Thyroid gland (tissue), 4 donors: ENCODE data around the gene NUBPL.

ENCODE experiments used
- POLR2A ChIP-seq, 2 donors: fragments of 450-650 bp; IDR thresholded peaks; one replicate each; pipeline ENCODE4 v1.6.1; 2017; ENCODE audit warnings: antibody characterized with exemption in 2 of 2, mild to moderate bottlenecking in 2 of 2, moderate library complexity in 1 of 2
- TF ChIP-seq, protein P1 (sequence below), 6 experiments: fragments of 200-600 bp in 3 of 6; fragments of 450-650 bp in 3 of 6; sonication (generic) in 3 of 6; IDR thresholded peaks; one replicate each; pipeline ENCODE4 v1.5.1; 2016 to 2019; ENCODE audit warnings: antibody characterized with exemption in 6 of 6, mild to moderate bottlenecking in 2 of 6, inconsistent platforms in 1 of 6, moderate library complexity in 1 of 6

GRCh38 chr14:31536201-31536960 is 24.8 kb upstream of the NUBPL start:
- TF ChIP-seq, protein P1, sequence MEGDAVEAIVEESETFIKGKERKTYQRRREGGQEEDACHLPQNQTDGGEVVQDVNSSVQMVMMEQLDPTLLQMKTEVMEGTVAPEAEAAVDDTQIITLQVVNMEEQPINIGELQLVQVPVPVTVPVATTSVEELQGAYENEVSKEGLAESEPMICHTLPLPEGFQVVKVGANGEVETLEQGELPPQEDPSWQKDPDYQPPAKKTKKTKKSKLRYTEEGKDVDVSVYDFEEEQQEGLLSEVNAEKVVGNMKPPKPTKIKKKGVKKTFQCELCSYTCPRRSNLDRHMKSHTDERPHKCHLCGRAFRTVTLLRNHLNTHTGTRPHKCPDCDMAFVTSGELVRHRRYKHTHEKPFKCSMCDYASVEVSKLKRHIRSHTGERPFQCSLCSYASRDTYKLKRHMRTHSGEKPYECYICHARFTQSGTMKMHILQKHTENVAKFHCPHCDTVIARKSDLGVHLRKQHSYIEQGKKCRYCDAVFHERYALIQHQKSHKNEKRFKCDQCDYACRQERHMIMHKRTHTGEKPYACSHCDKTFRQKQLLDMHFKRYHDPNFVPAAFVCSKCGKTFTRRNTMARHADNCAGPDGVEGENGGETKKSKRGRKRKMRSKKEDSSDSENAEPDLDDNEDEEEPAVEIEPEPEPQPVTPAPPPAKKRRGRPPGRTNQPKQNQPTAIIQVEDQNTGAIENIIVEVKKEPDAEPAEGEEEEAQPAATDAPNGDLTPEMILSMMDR (IDR thresholded peaks at IDR 0.05): no peak
- no peak for TF ChIP-seq POLR2A (IDR thresholded peaks at IDR 0.05)
